Heart right ventricle (tissue), 16 donors: Measurements from ENCODE around the gene SLC14A1. TPM values are rescaled to one million over a fixed set of nuclear protein-coding genes. Genes with fewer than 3 reads are reported as not detected.

ENCODE experiments used
- ATAC-seq, 8 donors: fragments of 200-7000 bp; cut with Tn5 transposase; one replicate each; pipeline ENCODE4 v1.9.1; 2020; ENCODE audit warnings: mild to moderate bottlenecking in 8 of 8, moderate library complexity in 8 of 8, moderate number of reproducible peaks in 1 of 8
- DNase-seq, 2 donors: peaks; one replicate each; pipeline ENCODE4 v3.0.0-alpha.2; 2020
- H3K27ac ChIP-seq, 10 donors: fragments of 200-600 bp; sonication (generic) in 2 of 10; one replicate each; pipeline versions ENCODE4 v1.5.0 to v1.8.0; 2020 to 2022; ENCODE audit warnings: mild to moderate bottlenecking in 3 of 10
- H3K27me3 ChIP-seq, 7 donors: fragments of 200-600 bp; one replicate each; pipeline ENCODE4 v1.8.0; 2021 to 2022; ENCODE audit warnings: mild to moderate bottlenecking in 2 of 7
- H3K36me3 ChIP-seq, 9 donors: fragments of 200-600 bp; sonication (generic) in 1 of 9; one replicate each; pipeline versions ENCODE4 v1.5.0 to v1.8.0; 2020 to 2022; ENCODE audit warnings: mild to moderate bottlenecking in 2 of 9
- H3K4me1 ChIP-seq, 9 donors: fragments of 200-600 bp; sonication (generic) in 1 of 9; one replicate each; pipeline versions ENCODE4 v1.5.0 to v1.8.0; 2020 to 2022; ENCODE audit warnings: mild to moderate bottlenecking in 4 of 9
- H3K4me3 ChIP-seq, 10 donors: fragments of 200-600 bp; sonication (generic) in 2 of 10; one replicate each; pipeline versions ENCODE4 v1.5.0 to v1.8.0; 2020 to 2022; ENCODE audit warnings: mild to moderate bottlenecking in 7 of 10, moderate library complexity in 2 of 10
- H3K9me3 ChIP-seq, 11 donors: fragments of 200-600 bp in 10 of 11; sonication (generic) in 2 of 11; one replicate each; pipeline versions ENCODE4 v1.5.0 to v1.8.0; 2013 to 2022; ENCODE audit warnings: mild to moderate bottlenecking in 2 of 11, control low read depth in 1 of 11, moderate library complexity in 1 of 11
- WGBS, 2 donors: extraction: QIAGEN DNeasy Blood & Tissue Kit; methylation state at CpG; one replicate each; pipeline ENCODE4 v1.1.7; 2013; ENCODE audit warnings: inconsistent platforms in 1 of 2; 5-methylcytosine and 5-hydroxymethylcytosine counted together
- intact Hi-C, 10 donors: fragments of 100-400 bp; cut with DNase I; formaldehyde crosslinking; loops; one replicate each; pipeline versions ENCODE4 v1.11.1 to v1.14.2; 2022
- polyA plus RNA-seq, 2 donors: library from polyadenylated mRNA; stranded (reverse); fragments of 200-250 nt; gene quantifications; one replicate each; pipeline ENCODE4 v1.2.3, GENCODE V29; 2013
- total RNA-seq, 10 donors: library from RNA; stranded (reverse); fragmentation: NEBNext Ultra II Directional in 3 of 10; extraction: Animal tissue kit (Norgen Biotek cat#: 25700) in 3 of 10; gene quantifications; one replicate each; pipeline versions ENCODE4 v1.2.1 to v1.2.4, GENCODE V29; 2021 to 2023
- TF ChIP-seq, protein P1 (sequence below), 9 donors: fragments of 200-600 bp; sonication (generic) in 2 of 9; IDR thresholded peaks; one replicate each; pipeline versions ENCODE4 v1.5.0 to v1.8.0; 2021 to 2022; ENCODE audit warnings: antibody characterized with exemption in 9 of 9, mild to moderate bottlenecking in 5 of 9, moderate library complexity in 1 of 9
- donor health status: Arrhythmogenic right ventricular cardiomyopathy.
- donor health status: ischemic (EF 13 %, LVEDD 7.1; RV severe dilation, severe dysfunction).
- donor health status: healthy with polysubstance abuse.
- donor health status: DM: no; HTN: yes; CAD: no.
- donor health status: DM: no; HTN: no; CAD: no.
- donor health status: ischemic (EF 25% LVEDD 6.9; RV normal size, moderate dysfunction).
- donor health status: ischemic (EF 25% LVEDD 5.7; RV mildly dilated, moderate dysfunction).
- donor health status: healthy.
- donor health status: DM: yes; HTN: yes; CAD: no.
- donor health status: Ischemic cardiomyopathy.
- donor health status: ischemic (EF 35%, LVEDD 5.7; RV mildly dilated, moderate dysfunction).
- donor health status: nonischemic (EF 11% LVEDD 7.7; RV severe dilation, severe dysfunction).
- donor health status: DM: yes; HTN: yes; CAD: no.
- donor health status: PGD.
- donor health status: ischemic (EF 29% LVEDD 5.4; RV normal size, mild dysfunction).
- donor health status: nonischemic (EF 23%, LVEDD 6.1; RV moderate dilation, normal function).

The SLC14A1 gene
- total and polyA plus RNA-seq, 12 donors = 5.6 to 29.7 (median 12.7) TPM

DNA sequence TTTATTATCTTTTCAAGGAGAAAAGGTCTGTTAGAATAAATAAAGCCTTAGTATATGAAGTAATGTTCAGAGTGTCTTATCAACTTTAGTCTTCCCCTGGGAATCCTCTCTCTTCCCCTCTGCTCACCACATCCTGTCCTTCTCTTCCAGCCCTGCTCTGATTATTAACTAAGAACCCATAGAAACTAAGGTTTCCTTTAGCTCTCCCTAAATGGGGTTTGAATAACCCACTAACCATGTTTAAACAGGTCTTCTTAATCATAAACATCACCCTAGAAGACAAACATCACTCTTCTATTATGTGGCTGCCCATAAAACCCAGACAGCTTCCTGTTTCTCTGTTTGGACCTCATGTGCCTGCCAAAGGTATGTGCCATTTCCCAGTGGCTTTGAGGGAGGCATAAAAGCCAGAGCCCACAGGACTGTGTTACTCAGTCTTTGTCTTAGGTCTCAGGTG, 50.1 kb downstream of the SLC14A1 start:
- H3K27me3 ChIP-seq = peaks cover 0 to 6% (median 0%) of the 10 kb centered on the region in 7 donors
- H3K27ac ChIP-seq = no peak overlapping the region
- TF ChIP-seq, protein P1, sequence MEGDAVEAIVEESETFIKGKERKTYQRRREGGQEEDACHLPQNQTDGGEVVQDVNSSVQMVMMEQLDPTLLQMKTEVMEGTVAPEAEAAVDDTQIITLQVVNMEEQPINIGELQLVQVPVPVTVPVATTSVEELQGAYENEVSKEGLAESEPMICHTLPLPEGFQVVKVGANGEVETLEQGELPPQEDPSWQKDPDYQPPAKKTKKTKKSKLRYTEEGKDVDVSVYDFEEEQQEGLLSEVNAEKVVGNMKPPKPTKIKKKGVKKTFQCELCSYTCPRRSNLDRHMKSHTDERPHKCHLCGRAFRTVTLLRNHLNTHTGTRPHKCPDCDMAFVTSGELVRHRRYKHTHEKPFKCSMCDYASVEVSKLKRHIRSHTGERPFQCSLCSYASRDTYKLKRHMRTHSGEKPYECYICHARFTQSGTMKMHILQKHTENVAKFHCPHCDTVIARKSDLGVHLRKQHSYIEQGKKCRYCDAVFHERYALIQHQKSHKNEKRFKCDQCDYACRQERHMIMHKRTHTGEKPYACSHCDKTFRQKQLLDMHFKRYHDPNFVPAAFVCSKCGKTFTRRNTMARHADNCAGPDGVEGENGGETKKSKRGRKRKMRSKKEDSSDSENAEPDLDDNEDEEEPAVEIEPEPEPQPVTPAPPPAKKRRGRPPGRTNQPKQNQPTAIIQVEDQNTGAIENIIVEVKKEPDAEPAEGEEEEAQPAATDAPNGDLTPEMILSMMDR (IDR thresholded peaks at IDR 0.05) = no peak
- no peaks in the 10 kb centered on the region for H3K36me3 ChIP-seq
- intact Hi-C loops = loop anchor here in 1 of 10 donors (10.0 kb wide), 1 partner anchor 61 kb away; no protein-coding TSS in a partner anchor
- H3K9me3 ChIP-seq = no peaks in the 10 kb centered on the region
- no peak overlapping the region for H3K4me3 ChIP-seq
- DNase-seq (no peak), ATAC-seq (no peak)
- H3K4me1 ChIP-seq = peaks cover 0 to 21% (median 7%) of the 10 kb centered on the region in 9 donors

DNA sequence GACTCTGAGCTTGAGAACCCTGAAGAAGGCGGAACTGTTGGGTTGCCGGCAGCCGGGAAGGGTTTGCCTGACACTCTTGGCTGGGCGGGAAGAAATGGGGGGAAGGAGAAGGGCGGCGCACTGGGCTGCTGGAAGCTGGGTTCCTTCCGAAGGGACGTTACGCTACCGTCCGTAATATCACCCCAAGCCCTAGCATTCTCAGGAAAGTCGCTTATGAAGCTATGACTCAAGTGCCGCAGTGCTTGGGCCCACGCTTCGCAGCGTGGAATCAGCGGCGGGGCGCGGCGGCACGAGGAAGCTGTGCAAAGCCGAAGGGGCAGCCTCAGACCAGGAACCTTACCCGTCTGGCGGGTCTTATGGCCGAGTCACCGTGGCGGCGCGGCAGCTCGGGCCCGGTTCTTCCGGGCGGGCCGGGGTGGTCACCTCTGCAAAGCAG, 51.3 kb downstream of the SLC14A1 start:
- intact Hi-C loops = loop anchor here in 2 of 10 donors (5.0 to 10.0 kb wide), 2 partner anchors 38 to 60 kb away; no protein-coding TSS in a partner anchor
- H3K27ac ChIP-seq = peak overlapping the region; percentile 8 to 95 (median 82)
- peaks cover 0 to 27% (median 9%) of the 10 kb centered on the region in 9 donors for H3K4me1 ChIP-seq
- ATAC-seq (peak; percentile 88 to 96 (median 94)), DNase-seq (peak; percentile 78 to 84)
- no peaks in the 10 kb centered on the region for H3K36me3 ChIP-seq
- 4 to 6% methylated on average over 35 of the region's 35 CpGs for WGBS, 2 donors
- H3K9me3 ChIP-seq = no peaks in the 10 kb centered on the region
- peak overlapping the region; percentile 18 to 81 (median 71) for H3K4me3 ChIP-seq
- TF ChIP-seq, protein P1 (IDR thresholded peaks at IDR 0.05) = no peak
- peaks cover 0 to 10% (median 0%) of the 10 kb centered on the region in 7 donors for H3K27me3 ChIP-seq

GRCh38 chr18:45775743-45776142, 51.8 kb downstream of the SLC14A1 start:
- H3K9me3 ChIP-seq = no peaks in the 10 kb centered on the region
- TF ChIP-seq, protein P1 (IDR thresholded peaks at IDR 0.05) = no peak
- H3K27ac ChIP-seq = peak overlapping the region; percentile 8 to 95 (median 82)
- H3K4me1 ChIP-seq = peaks cover 0 to 32% (median 11%) of the 10 kb centered on the region in 9 donors
- ATAC-seq (peak in 3 of 8 donors; percentile 5 to 33 (median 14)), DNase-seq (no peak)
- H3K36me3 ChIP-seq = no peaks in the 10 kb centered on the region
- H3K4me3 ChIP-seq = peak overlapping the region; percentile 18 to 81 (median 71)
- peaks cover 0 to 8% (median 0%) of the 10 kb centered on the region in 7 donors for H3K27me3 ChIP-seq
- intact Hi-C loops = loop anchor here in 2 of 10 donors (5.0 to 10.0 kb wide), 2 partner anchors 38 to 59 kb away; no protein-coding TSS in a partner anchor
- WGBS, 2 donors = 47 to 49% methylated on average over 8 of the region's 8 CpGs

DNA sequence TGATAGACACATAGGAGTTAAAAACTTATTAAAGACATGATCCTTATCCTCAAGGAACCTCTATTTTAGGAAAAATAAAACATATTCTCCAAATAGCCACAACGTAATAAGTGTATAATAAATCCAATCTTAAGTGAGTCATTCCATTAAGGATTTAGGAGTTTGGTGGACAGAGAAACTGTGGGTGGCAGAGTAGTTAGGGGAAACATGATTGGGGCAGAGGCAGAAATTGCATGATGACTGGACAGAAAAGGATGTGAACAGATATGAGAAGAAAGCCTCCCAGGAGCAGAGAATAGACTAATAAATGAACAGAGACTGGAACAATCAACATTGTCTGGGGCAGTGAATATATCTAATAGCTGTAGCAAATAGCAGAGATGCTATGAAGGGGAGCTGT, 53.4 kb downstream of the SLC14A1 start:
- H3K36me3 ChIP-seq = no peaks in the 10 kb centered on the region
- H3K4me3 ChIP-seq = no peak overlapping the region
- H3K9me3 ChIP-seq = no peaks in the 10 kb centered on the region
- peaks cover 0 to 8% (median 0%) of the 10 kb centered on the region in 7 donors for H3K27me3 ChIP-seq
- WGBS, 2 donors = 75 to 78% methylated on average over 1 of the region's 1 CpG
- intact Hi-C loops = loop anchor here in 2 of 10 donors (5.0 to 10.0 kb wide), 2 partner anchors 40 to 57 kb away; no protein-coding TSS in a partner anchor
- H3K4me1 ChIP-seq = peaks cover 0 to 34% (median 13%) of the 10 kb centered on the region in 9 donors
- H3K27ac ChIP-seq = no peak overlapping the region
- DNase-seq = no peak
- TF ChIP-seq, protein P1 (IDR thresholded peaks at IDR 0.05) = no peak
- ATAC-seq = no peak
